Keratinocyte (primary cell): ENCODE measurements around the gene IL10RA.

Experiments
- CTCF ChIP-seq, 3 experiments: IDR thresholded peaks in 1 of 3; conservative IDR thresholded peaks in 1 of 3; optimal IDR thresholded peaks in 1 of 3; 2 replicates in 2 of 3; 3 replicates in 1 of 3; pipeline versions ENCODE3 to v1.5.1; 2011; ENCODE audit warnings: low read length in 3 of 3, mild to moderate bottlenecking in 3 of 3, moderate library complexity in 2 of 3, control low read depth in 1 of 3, inconsistent platforms in 1 of 3; ENCODE audit not compliant: insufficient read depth in 2 of 3; ENCODE audit errors: extremely low read depth in 1 of 3
- EZH2 ChIP-seq: IDR thresholded peaks from one replicate; pipeline ENCODE4 v1.6.1; 2012; ENCODE audit warnings: inconsistent platforms, mild to moderate bottlenecking, low read length, moderate library complexity

- TF ChIP-seq CTCF (optimal IDR thresholded peaks at IDR 0.05 in 1 of 3, IDR thresholded peaks at IDR 0.05 in 1 of 3, conservative IDR thresholded peaks at IDR 0.05 in 1 of 3; ENCODE audit: extremely low read depth in 1 of 3, insufficient read depth in 2 of 3, low read length in 3 of 3) = no peak
- no peak for TF ChIP-seq EZH2
These were observed 9.3 kb downstream of the IL10RA start for GRCh38 chr11:117995472-117995871.
